PFSK-1 (cell line): Measurements from ENCODE around the gene STK40.

Experiments used
- FOXP2 ChIP-seq: optimal IDR thresholded peaks from 2 replicates; pipeline ENCODE3; 2011; ENCODE audit warnings: borderline replicate concordance, control low read depth, inconsistent platforms; ENCODE audit not compliant: insufficient read depth; ENCODE audit errors: extremely low read length, extremely low read depth
- POLR2AphosphoS5 ChIP-seq: IDR thresholded peaks from 2 replicates; pipeline ENCODE4 v1.6.1; 2012; ENCODE audit warnings: low read depth, mild to moderate bottlenecking, control low read depth, low read length, moderate library complexity
- SIN3A ChIP-seq: IDR thresholded peaks from 2 replicates; pipeline ENCODE4 v1.6.1; 2012; ENCODE audit warnings: mild to moderate bottlenecking, low read length, moderate library complexity, borderline replicate concordance; ENCODE audit not compliant: insufficient read depth
- TAF1 ChIP-seq: IDR thresholded peaks from 2 replicates; pipeline ENCODE4 v1.6.1; 2012; ENCODE audit warnings: low read length, control low read depth, borderline replicate concordance; ENCODE audit not compliant: insufficient read depth
- TF ChIP-seq, protein P1 (sequence below), 2 experiments: IDR thresholded peaks; 2 replicates each; pipeline versions ENCODE4 v1.6.1 to v1.8.0; 2011 to 2012; ENCODE audit warnings: low read depth in 2 of 2, low read length in 2 of 2, control low read depth in 1 of 2, inconsistent platforms in 1 of 2, mild to moderate bottlenecking in 1 of 2, moderate library complexity in 1 of 2; ENCODE audit not compliant: insufficient read depth in 1 of 2

STK40 gene

GRCh38 chr1:36366091-36366661 lies 19.5 kb downstream of the STK40 start:
- no peak for TF ChIP-seq POLR2AphosphoS5
- no peak for TF ChIP-seq FOXP2

- TF ChIP-seq, protein P1, sequence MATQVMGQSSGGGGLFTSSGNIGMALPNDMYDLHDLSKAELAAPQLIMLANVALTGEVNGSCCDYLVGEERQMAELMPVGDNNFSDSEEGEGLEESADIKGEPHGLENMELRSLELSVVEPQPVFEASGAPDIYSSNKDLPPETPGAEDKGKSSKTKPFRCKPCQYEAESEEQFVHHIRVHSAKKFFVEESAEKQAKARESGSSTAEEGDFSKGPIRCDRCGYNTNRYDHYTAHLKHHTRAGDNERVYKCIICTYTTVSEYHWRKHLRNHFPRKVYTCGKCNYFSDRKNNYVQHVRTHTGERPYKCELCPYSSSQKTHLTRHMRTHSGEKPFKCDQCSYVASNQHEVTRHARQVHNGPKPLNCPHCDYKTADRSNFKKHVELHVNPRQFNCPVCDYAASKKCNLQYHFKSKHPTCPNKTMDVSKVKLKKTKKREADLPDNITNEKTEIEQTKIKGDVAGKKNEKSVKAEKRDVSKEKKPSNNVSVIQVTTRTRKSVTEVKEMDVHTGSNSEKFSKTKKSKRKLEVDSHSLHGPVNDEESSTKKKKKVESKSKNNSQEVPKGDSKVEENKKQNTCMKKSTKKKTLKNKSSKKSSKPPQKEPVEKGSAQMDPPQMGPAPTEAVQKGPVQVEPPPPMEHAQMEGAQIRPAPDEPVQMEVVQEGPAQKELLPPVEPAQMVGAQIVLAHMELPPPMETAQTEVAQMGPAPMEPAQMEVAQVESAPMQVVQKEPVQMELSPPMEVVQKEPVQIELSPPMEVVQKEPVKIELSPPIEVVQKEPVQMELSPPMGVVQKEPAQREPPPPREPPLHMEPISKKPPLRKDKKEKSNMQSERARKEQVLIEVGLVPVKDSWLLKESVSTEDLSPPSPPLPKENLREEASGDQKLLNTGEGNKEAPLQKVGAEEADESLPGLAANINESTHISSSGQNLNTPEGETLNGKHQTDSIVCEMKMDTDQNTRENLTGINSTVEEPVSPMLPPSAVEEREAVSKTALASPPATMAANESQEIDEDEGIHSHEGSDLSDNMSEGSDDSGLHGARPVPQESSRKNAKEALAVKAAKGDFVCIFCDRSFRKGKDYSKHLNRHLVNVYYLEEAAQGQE (IDR thresholded peaks at IDR 0.05; ENCODE audit: insufficient read depth in 1 of 2, low read depth in 2 of 2, low read length in 2 of 2): no peak
- TF ChIP-seq FOXP2 (no peak), TAF1 (no peak), POLR2AphosphoS5 (no peak), SIN3A (no peak)
These were observed 20.3 kb downstream of the STK40 start for GRCh38 chr1:36365381-36365780.

DNA sequence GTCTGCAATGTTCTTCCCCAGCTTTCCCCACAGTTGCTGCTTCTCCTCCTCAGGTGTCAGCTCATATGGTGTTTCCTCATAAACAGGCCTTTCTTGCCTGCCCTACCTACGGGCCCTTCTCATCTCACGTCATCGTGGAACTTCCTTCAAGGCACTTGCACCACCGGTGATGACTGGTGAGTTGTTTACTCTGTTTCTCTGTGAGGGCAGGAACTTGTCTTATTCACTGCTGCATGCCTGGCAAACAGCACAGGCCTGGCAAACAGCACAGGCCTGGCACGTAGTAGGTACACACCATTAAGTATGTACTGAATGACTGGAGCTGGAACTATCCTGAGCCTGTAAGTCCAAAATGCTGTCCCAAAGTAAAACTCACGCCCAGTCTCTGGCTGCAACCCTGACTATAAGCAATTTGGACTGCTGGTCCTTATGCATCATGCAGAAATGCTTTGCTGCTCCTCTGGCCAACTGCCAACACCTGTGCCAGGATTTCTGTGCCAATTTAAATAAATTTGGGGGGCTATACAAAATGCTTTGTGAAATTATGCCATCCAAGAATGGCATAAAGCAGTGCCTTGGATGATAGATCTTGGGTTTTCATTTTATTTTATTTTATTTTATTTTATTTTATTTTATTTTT lies 25.7 kb downstream of the STK40 start:
- TF ChIP-seq POLR2AphosphoS5 (no peak), SIN3A (no peak), TAF1 (no peak), FOXP2 (no peak)
- TF ChIP-seq, protein P1 (IDR thresholded peaks at IDR 0.05; ENCODE audit: insufficient read depth in 1 of 2, low read depth in 2 of 2, low read length in 2 of 2): no peak

- TF ChIP-seq SIN3A: no peak
- TF ChIP-seq, protein P1 (IDR thresholded peaks at IDR 0.05; ENCODE audit: insufficient read depth in 1 of 2, low read depth in 2 of 2, low read length in 2 of 2): no peak
- TF ChIP-seq POLR2AphosphoS5: no peak
- no peak for TF ChIP-seq FOXP2
- TF ChIP-seq TAF1: no peak
These were observed 26.3 kb downstream of the STK40 start for GRCh38 chr1:36359383-36359782.

DNA sequence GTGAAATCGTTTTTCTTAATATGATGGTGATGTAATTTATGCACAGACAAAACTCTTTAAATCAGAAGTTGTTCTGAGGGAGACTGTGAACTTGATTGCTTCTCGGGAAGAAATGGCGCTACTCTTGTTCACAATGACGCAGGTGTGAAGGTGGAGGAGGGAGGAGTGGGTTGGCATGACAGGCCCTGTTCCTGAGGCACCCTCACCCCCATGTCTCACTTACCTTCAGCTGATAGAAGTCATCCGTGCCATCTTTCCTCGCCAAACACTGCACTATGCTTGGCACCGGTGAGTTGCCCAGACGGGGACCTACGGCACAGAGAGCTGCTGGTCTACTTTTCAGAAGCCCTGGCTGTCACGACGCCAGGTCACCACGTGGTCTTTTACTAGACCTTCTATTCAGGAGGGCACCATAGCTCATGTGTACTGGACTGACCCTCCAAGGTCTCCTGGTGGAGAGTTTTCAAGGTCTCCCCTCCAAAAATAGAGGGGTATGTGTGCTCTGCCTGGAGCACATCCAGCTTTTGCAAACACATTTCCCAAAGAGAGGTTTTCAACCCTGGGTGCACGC lies 27.1 kb downstream of the STK40 start:
- TF ChIP-seq FOXP2: no peak
- TF ChIP-seq POLR2AphosphoS5: no peak
- TF ChIP-seq SIN3A: no peak
- TF ChIP-seq TAF1: no peak
- TF ChIP-seq, protein P1 (IDR thresholded peaks at IDR 0.05; ENCODE audit: insufficient read depth in 1 of 2, low read depth in 2 of 2, low read length in 2 of 2): no peak
